Liver (tissue), 9 donors: ENCODE results near the gene ANKRD16. TPM values are rescaled to one million over a fixed set of nuclear protein-coding genes. Genes with fewer than 3 reads are reported as not detected.

Source experiments
- DNase-seq: peaks from one replicate; pipeline ENCODE4 v3.0.0-alpha.2; 2017; ENCODE audit warnings: low spot score
- H3K27ac ChIP-seq, 2 donors: one replicate each; pipeline ENCODE4 v1.7.0; 2013; ENCODE audit warnings: inconsistent platforms in 2 of 2, low read length in 2 of 2, control low read depth in 1 of 2, low read depth in 1 of 2, mild to moderate bottlenecking in 1 of 2
- H3K27me3 ChIP-seq, 4 donors: one replicate each; pipeline versions ENCODE4 v1.6.1 to v1.7.0; 2013; ENCODE audit warnings: low read length in 3 of 4, inconsistent platforms in 1 of 4, mild to moderate bottlenecking in 1 of 4, moderate library complexity in 1 of 4; ENCODE audit not compliant: control insufficient read depth in 4 of 4, insufficient read depth in 4 of 4
- H3K36me3 ChIP-seq, 4 donors: one replicate each; pipeline versions ENCODE4 v1.6.1 to v1.7.0; 2013; ENCODE audit warnings: low read length in 3 of 4, mild to moderate bottlenecking in 3 of 4, low read depth in 1 of 4, moderate library complexity in 1 of 4; ENCODE audit not compliant: control insufficient read depth in 4 of 4, insufficient read depth in 3 of 4
- H3K4me1 ChIP-seq, 4 donors: one replicate each; pipeline versions ENCODE4 v1.6.1 to v1.7.0; 2013; ENCODE audit warnings: low read length in 3 of 4, mild to moderate bottlenecking in 3 of 4, moderate library complexity in 1 of 4; ENCODE audit not compliant: control insufficient read depth in 4 of 4, insufficient read depth in 4 of 4
- H3K4me3 ChIP-seq, 3 donors: one replicate each; pipeline versions ENCODE4 v1.6.1 to v1.7.0; 2013; ENCODE audit warnings: low read length in 3 of 3, control low read depth in 1 of 3, low read depth in 1 of 3, mild to moderate bottlenecking in 1 of 3
- H3K9ac ChIP-seq, 2 donors: one replicate each; pipeline ENCODE4 v1.7.0; 2013; ENCODE audit warnings: low read length in 2 of 2, mild to moderate bottlenecking in 2 of 2, moderate library complexity in 2 of 2, control low read depth in 1 of 2, low read depth in 1 of 2
- H3K9me3 ChIP-seq, 4 donors: one replicate each; pipeline versions ENCODE4 v1.6.1 to v1.7.0; 2013; ENCODE audit warnings: low read length in 3 of 4; ENCODE audit not compliant: control insufficient read depth in 4 of 4
- ATF3 ChIP-seq: IDR thresholded peaks from 2 replicates; pipeline ENCODE4 v1.6.1; 2016; ENCODE audit warnings: antibody characterized with exemption
- EGR1 ChIP-seq, 2 donors: IDR thresholded peaks; 2 replicates each; pipeline ENCODE4 v1.6.1; 2016 to 2018; ENCODE audit warnings: antibody characterized with exemption in 2 of 2, low read depth in 2 of 2
- FOXA1 ChIP-seq: IDR thresholded peaks from 2 replicates; pipeline ENCODE4 v1.6.1; 2016; ENCODE audit warnings: antibody characterized with exemption
- FOXA2 ChIP-seq: IDR thresholded peaks from 2 replicates; pipeline ENCODE4 v1.6.1; 2016; ENCODE audit warnings: antibody characterized with exemption
- GABPA ChIP-seq, 2 donors: IDR thresholded peaks in 1 of 2; conservative IDR thresholded peaks in 1 of 2; 2 replicates each; pipeline ENCODE4 v1.6.1; 2016; ENCODE audit warnings: antibody characterized with exemption in 2 of 2, mild to moderate bottlenecking in 1 of 2, moderate library complexity in 1 of 2
- HNF4A ChIP-seq, 2 donors: conservative IDR thresholded peaks; 2 replicates each; pipeline ENCODE4 v1.6.1; 2016; ENCODE audit warnings: antibody characterized with exemption in 2 of 2, mild to moderate bottlenecking in 2 of 2
- HNF4G ChIP-seq: IDR thresholded peaks from 2 replicates; pipeline ENCODE4 v1.6.1; 2016; ENCODE audit warnings: antibody characterized with exemption
- JUND ChIP-seq, 2 donors: IDR thresholded peaks; 2 replicates each; pipeline ENCODE4 v1.6.1; 2016; ENCODE audit warnings: antibody characterized with exemption in 2 of 2
- NR2F2 ChIP-seq: IDR thresholded peaks from 2 replicates; pipeline ENCODE4 v1.6.1; 2016; ENCODE audit warnings: antibody characterized with exemption
- RAD21 ChIP-seq, 2 donors: IDR thresholded peaks; 2 replicates each; pipeline ENCODE4 v1.6.1; 2016; ENCODE audit warnings: antibody characterized with exemption in 2 of 2, mild to moderate bottlenecking in 2 of 2
- RXRA ChIP-seq, 2 donors: IDR thresholded peaks; 2 replicates each; pipeline ENCODE4 v1.6.1; 2017 to 2018; ENCODE audit warnings: antibody characterized with exemption in 2 of 2, mild to moderate bottlenecking in 1 of 2
- SP1 ChIP-seq: IDR thresholded peaks from 2 replicates; pipeline ENCODE4 v1.6.1; 2018; ENCODE audit warnings: antibody characterized with exemption, mild to moderate bottlenecking
- TAF1 ChIP-seq: conservative IDR thresholded peaks from 2 replicates; pipeline ENCODE4 v1.6.1; 2016; ENCODE audit warnings: antibody characterized with exemption, mild to moderate bottlenecking
- YY1 ChIP-seq: IDR thresholded peaks from 2 replicates; pipeline ENCODE4 v1.6.1; 2016; ENCODE audit warnings: antibody characterized with exemption, mild to moderate bottlenecking
- ZBTB33 ChIP-seq: IDR thresholded peaks from 2 replicates; pipeline ENCODE4 v1.6.1; 2016; ENCODE audit warnings: antibody characterized with exemption
- WGBS: extraction: QIAGEN DNeasy Blood & Tissue Kit; methylation state at CpG from one replicate; pipeline ENCODE4 v1.1.7; 2013; 5-methylcytosine and 5-hydroxymethylcytosine counted together
- polyA plus RNA-seq, 2 donors: library from polyadenylated mRNA; stranded (reverse) in 1 of 2; unstranded in 1 of 2; fragments of 200-250 nt in 1 of 2; fragments of >200 nt in 1 of 2; fragmentation: Nextera tagmentation in 1 of 2; extraction: Ambion mirVana in 1 of 2; gene quantifications; one replicate each; pipeline versions ENCODE4 v1.2.1 to v1.2.3, GENCODE V29; 2013 to 2015
- total RNA-seq, 2 donors: library from RNA; depleted of rRNA; stranded (reverse); fragments of >200 nt; gene quantifications; one replicate each; pipeline ENCODE4 v1.2.3, GENCODE V29; 2014
- TF ChIP-seq, protein P1 (sequence below): IDR thresholded peaks from 2 replicates; pipeline ENCODE4 v1.6.1; 2016; ENCODE audit warnings: antibody characterized with exemption
- TF ChIP-seq, protein P2 (sequence below): IDR thresholded peaks from 2 replicates; pipeline ENCODE4 v1.6.1; 2016; ENCODE audit warnings: antibody characterized with exemption, mild to moderate bottlenecking
- TF ChIP-seq, protein P3 (sequence below): fragments of 150-350 bp; IDR thresholded peaks from 2 replicates; pipeline ENCODE4 v1.5.1; 2017; ENCODE audit warnings: improper control_type of control experiment, low read depth, low read length; ENCODE audit not compliant: missing input control
- donor health status: healthy.
- donor health status: healthy.
- donor health status: healthy.
- donor health status: healthy.
- donor health status: healthy.

Gene ANKRD16
- total and polyA plus RNA-seq, 4 donors = 1.1 to 3.6 (median 2.3) TPM

DNA sequence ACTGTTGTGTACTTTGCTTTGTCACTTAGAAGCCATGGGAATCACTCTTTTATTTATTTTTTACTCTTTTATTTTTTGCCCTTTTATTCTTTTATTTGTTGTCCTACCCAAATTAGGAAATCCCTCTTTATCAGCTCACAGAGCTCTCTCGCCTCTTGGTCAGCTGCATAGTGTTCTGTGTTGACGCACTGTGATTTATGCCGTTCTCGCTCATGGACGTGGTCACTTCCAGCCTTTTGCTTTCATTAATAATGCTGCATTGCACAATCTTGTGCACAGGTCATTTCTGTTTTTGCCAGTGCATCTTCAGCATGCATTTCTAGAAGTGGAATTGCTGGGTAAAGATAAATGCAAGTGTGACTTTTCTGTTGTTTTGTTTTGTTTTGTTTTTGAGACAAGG, 42.7 kb upstream of the ANKRD16 start:
- DNase-seq = no peak
- TF ChIP-seq SP1 = peak; percentile 25
- TF ChIP-seq ATF3 = no peak
- TF ChIP-seq HNF4A (conservative IDR thresholded peaks at IDR 0.05) = peak in 1 of 2 donors; percentile 70
- peak; percentile 80 for TF ChIP-seq YY1
- TF ChIP-seq RAD21 (IDR thresholded peaks at IDR 0.05) = peak in 1 of 2 donors; percentile 30
- TF ChIP-seq NR2F2 = peak; percentile 50
- no peak for TF ChIP-seq HNF4G
- TF ChIP-seq, protein P1, sequence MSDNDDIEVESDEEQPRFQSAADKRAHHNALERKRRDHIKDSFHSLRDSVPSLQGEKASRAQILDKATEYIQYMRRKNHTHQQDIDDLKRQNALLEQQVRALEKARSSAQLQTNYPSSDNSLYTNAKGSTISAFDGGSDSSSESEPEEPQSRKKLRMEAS = peak; percentile 90
- TF ChIP-seq, protein P2, sequence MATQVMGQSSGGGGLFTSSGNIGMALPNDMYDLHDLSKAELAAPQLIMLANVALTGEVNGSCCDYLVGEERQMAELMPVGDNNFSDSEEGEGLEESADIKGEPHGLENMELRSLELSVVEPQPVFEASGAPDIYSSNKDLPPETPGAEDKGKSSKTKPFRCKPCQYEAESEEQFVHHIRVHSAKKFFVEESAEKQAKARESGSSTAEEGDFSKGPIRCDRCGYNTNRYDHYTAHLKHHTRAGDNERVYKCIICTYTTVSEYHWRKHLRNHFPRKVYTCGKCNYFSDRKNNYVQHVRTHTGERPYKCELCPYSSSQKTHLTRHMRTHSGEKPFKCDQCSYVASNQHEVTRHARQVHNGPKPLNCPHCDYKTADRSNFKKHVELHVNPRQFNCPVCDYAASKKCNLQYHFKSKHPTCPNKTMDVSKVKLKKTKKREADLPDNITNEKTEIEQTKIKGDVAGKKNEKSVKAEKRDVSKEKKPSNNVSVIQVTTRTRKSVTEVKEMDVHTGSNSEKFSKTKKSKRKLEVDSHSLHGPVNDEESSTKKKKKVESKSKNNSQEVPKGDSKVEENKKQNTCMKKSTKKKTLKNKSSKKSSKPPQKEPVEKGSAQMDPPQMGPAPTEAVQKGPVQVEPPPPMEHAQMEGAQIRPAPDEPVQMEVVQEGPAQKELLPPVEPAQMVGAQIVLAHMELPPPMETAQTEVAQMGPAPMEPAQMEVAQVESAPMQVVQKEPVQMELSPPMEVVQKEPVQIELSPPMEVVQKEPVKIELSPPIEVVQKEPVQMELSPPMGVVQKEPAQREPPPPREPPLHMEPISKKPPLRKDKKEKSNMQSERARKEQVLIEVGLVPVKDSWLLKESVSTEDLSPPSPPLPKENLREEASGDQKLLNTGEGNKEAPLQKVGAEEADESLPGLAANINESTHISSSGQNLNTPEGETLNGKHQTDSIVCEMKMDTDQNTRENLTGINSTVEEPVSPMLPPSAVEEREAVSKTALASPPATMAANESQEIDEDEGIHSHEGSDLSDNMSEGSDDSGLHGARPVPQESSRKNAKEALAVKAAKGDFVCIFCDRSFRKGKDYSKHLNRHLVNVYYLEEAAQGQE = peak; percentile 55
- peak; percentile 72 for TF ChIP-seq ZBTB33
- TF ChIP-seq RXRA (IDR thresholded peaks at IDR 0.05) = peak; percentile 35 to 89
- TF ChIP-seq FOXA2 = peak; percentile 72
- TF ChIP-seq EGR1 (IDR thresholded peaks at IDR 0.05; ENCODE audit: low read depth in 2 of 2) = no peak
- TF ChIP-seq JUND (IDR thresholded peaks at IDR 0.05) = peak in 1 of 2 donors; percentile 69
- TF ChIP-seq FOXA1 = peak; percentile 48
- TF ChIP-seq, protein P3, sequence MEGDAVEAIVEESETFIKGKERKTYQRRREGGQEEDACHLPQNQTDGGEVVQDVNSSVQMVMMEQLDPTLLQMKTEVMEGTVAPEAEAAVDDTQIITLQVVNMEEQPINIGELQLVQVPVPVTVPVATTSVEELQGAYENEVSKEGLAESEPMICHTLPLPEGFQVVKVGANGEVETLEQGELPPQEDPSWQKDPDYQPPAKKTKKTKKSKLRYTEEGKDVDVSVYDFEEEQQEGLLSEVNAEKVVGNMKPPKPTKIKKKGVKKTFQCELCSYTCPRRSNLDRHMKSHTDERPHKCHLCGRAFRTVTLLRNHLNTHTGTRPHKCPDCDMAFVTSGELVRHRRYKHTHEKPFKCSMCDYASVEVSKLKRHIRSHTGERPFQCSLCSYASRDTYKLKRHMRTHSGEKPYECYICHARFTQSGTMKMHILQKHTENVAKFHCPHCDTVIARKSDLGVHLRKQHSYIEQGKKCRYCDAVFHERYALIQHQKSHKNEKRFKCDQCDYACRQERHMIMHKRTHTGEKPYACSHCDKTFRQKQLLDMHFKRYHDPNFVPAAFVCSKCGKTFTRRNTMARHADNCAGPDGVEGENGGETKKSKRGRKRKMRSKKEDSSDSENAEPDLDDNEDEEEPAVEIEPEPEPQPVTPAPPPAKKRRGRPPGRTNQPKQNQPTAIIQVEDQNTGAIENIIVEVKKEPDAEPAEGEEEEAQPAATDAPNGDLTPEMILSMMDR = no peak
- TF ChIP-seq TAF1 = no peak
- TF ChIP-seq GABPA (IDR thresholded peaks at IDR 0.05 in 1 of 2, conservative IDR thresholded peaks at IDR 0.05 in 1 of 2) = no peak

More for the DNA sequence above, 42.7 kb upstream of the ANKRD16 start:
- Histone ChIP-seq H3K27me3 (no peaks in the 10 kb centered on the region), H3K36me3 (peaks cover 7 to 24% (median 16%) of the 10 kb centered on the region in 4 donors), H3K9me3 (no peaks in the 10 kb centered on the region), H3K4me1 (peaks cover 10 to 37% (median 23%) of the 10 kb centered on the region in 4 donors), H3K27ac (peak overlapping the region; percentile 48 to 70), H3K4me3 (no peak overlapping the region), H3K9ac (no peak overlapping the region)
- WGBS = 32% methylated on average over 5 of the region's 5 CpGs
